ENCODE results near the gene PA2G4.

- TF ChIP-seq CTCF (IDR thresholded peaks at IDR 0.05) (no peak), POLR2AphosphoS5 (IDR thresholded peaks at IDR 0.05) (no peak), POLR2A (IDR thresholded peaks at IDR 0.05; ENCODE audit: low read depth) (no peak)
These were observed 56.7 kb downstream of the PA2G4 start for GRCh38 chr12:56160894-56161689.
